Measurements from ENCODE around the gene ANKS1B.
"Not testable (repeated sequence)": the region's sequence is repeated elsewhere in the genome, so short reads cannot be mapped to it uniquely, and the experiment has no call there.

Gene ANKS1B

GRCh38 chr12:98983647-98984046, 1001.1 kb downstream of the ANKS1B start:
- no peak for DNase-seq

GRCh38 chr12:98980508-98980907, 1004.2 kb downstream of the ANKS1B start:
- no peak for DNase-seq

- no peak for DNase-seq
Observed at GRCh38 chr12:98977186-98977585, 1007.5 kb downstream of the ANKS1B start.

- no peak for DNase-seq
Observed at GRCh38 chr12:98974767-98975381, 1009.9 kb downstream of the ANKS1B start.

GRCh38 chr12:98973395-98973794, 1011.3 kb downstream of the ANKS1B start:
- no peak for DNase-seq

GRCh38 chr12:98970950-98971349, 1013.8 kb downstream of the ANKS1B start:
- DNase-seq = no peak

- no peak for DNase-seq
Observed at GRCh38 chr12:98970210-98970609, 1014.5 kb downstream of the ANKS1B start.

GRCh38 chr12:98968896-98969295, 1015.8 kb downstream of the ANKS1B start:
- no peak for DNase-seq

- DNase-seq = not testable (repeated sequence)
Observed at GRCh38 chr12:98957135-98957534, 1027.6 kb downstream of the ANKS1B start.

GRCh38 chr12:98955284-98955683, 1029.5 kb downstream of the ANKS1B start:
- DNase-seq = no peak

- DNase-seq = no peak
Observed at GRCh38 chr12:98954506-98954905, 1030.2 kb downstream of the ANKS1B start.

GRCh38 chr12:98951406-98951805, 1033.3 kb downstream of the ANKS1B start:
- DNase-seq = no peak

- DNase-seq = no peak
Observed at GRCh38 chr12:98948343-98948949, 1036.3 kb downstream of the ANKS1B start.

GRCh38 chr12:98945864-98946263, 1038.9 kb downstream of the ANKS1B start:
- DNase-seq = no peak

- no peak for DNase-seq
Observed at GRCh38 chr12:98939926-98940325, 1044.8 kb downstream of the ANKS1B start.

GRCh38 chr12:98939350-98939749, 1045.4 kb downstream of the ANKS1B start:
- DNase-seq = no peak

GRCh38 chr12:98935847-98936246, 1048.9 kb downstream of the ANKS1B start:
- DNase-seq = no peak

GRCh38 chr12:98922871-98923270, 1061.9 kb downstream of the ANKS1B start:
- DNase-seq = no peak

- DNase-seq = no peak
Observed at GRCh38 chr12:98918176-98918863, 1066.4 kb downstream of the ANKS1B start.

- DNase-seq = no peak
Observed at GRCh38 chr12:98916106-98916505, 1068.6 kb downstream of the ANKS1B start.

- no peak for DNase-seq
Observed at GRCh38 chr12:98912401-98912974, 1072.2 kb downstream of the ANKS1B start.

GRCh38 chr12:98911396-98911795, 1073.3 kb downstream of the ANKS1B start:
- DNase-seq = no peak

GRCh38 chr12:98909746-98910145, 1075.0 kb downstream of the ANKS1B start:
- no peak for DNase-seq

GRCh38 chr12:98908866-98909265, 1075.9 kb downstream of the ANKS1B start:
- no peak for DNase-seq

Measured in stimulated activated CD4-positive, alpha-beta T cell treated with anti-CD3 and anti-CD28 coated beads, Interleukin-2, amount 100 ng/mL, for 24 hours (primary cell).